B cell (primary cell): ENCODE data around the gene MON1A. TPM values are rescaled to one million over a fixed set of nuclear protein-coding genes. Genes with fewer than 3 reads are reported as not detected.
A peak's percentile ranks its signal among the peaks of the same experiment; 100 is the strongest.

Source experiments
- ATAC-seq: fragments of 200-7000 bp; cut with Tn5 transposase; one replicate; pipeline ENCODE4 v1.10.0; 2021; ENCODE audit warnings: low read depth, mild to moderate bottlenecking, moderate number of reproducible peaks, moderate library complexity
- CTCF ChIA-PET: fragments of 350-600 bp; sonication (Branson Sonifier 250); formaldehyde crosslinking; loops from one replicate; lab custom pipeline; 2021; ENCODE audit warnings: antibody characterized with exemption, inconsistent platforms; lab: Charles Lee
- POLR2A ChIA-PET: fragments of 350-600 bp; sonication (Branson Sonifier 250); formaldehyde crosslinking; loops from one replicate; lab custom pipeline; 2021; ENCODE audit warnings: antibody characterized with exemption; lab: Charles Lee
- DNase-seq: peaks from one replicate; pipeline ENCODE4 v3.0.0; 2013
- H2AFZ ChIP-seq: 2 replicates; pipeline ENCODE4 v1.6.1; 2012; ENCODE audit warnings: mild to moderate bottlenecking, low read depth, low read length; ENCODE audit not compliant: insufficient read depth, poor library complexity, severe bottlenecking
- H3K27ac ChIP-seq, 2 donors: 1 replicate in 1 of 2; 2 replicates in 1 of 2; pipeline ENCODE4 v1.5.1; 2012 to 2013; ENCODE audit warnings: low read length in 2 of 2, mild to moderate bottlenecking in 2 of 2, moderate library complexity in 1 of 2
- H3K27me3 ChIP-seq, 4 experiments: fragments of 200-600 bp in 1 of 4; sonication (generic) in 1 of 4; replicated peaks in 1 of 4; 1 replicate in 2 of 4; 2 replicates in 2 of 4; pipeline versions ENCODE4 v1.6.1 to v1.7.0; 2013 to 2016; ENCODE audit warnings: low read length in 3 of 4, mild to moderate bottlenecking in 2 of 4, mixed read lengths in 1 of 4, moderate library complexity in 1 of 4; ENCODE audit not compliant: insufficient read depth in 4 of 4, control insufficient read depth in 3 of 4; ENCODE audit errors: control extremely low read depth in 1 of 4
- H3K36me3 ChIP-seq, 2 experiments: replicated peaks in 1 of 2; 1 replicate in 1 of 2; 2 replicates in 1 of 2; pipeline versions ENCODE4 v1.6.1 to v1.7.1; 2013; ENCODE audit warnings: low read length in 1 of 2; ENCODE audit not compliant: insufficient read depth in 2 of 2, control insufficient read depth in 1 of 2; ENCODE audit errors: control extremely low read depth in 1 of 2, extremely low read depth in 1 of 2
- H3K4me1 ChIP-seq, 2 donors: fragments of 200-600 bp in 1 of 2; sonication (generic) in 1 of 2; 1 replicate in 1 of 2; 2 replicates in 1 of 2; pipeline versions ENCODE4 v1.5.1 to v1.6.1; 2013 to 2017; ENCODE audit warnings: low read length in 2 of 2; ENCODE audit not compliant: control insufficient read depth in 2 of 2, insufficient read depth in 2 of 2
- H3K4me2 ChIP-seq: replicated peaks from 2 replicates; pipeline ENCODE3; 2012; ENCODE audit warnings: mild to moderate bottlenecking, low read depth, low read length; ENCODE audit not compliant: poor library complexity, severe bottlenecking
- H3K4me3 ChIP-seq, 5 experiments: fragments of 200-600 bp in 1 of 5; sonication (generic) in 1 of 5; 1 replicate in 3 of 5; 2 replicates in 2 of 5; pipeline versions ENCODE4 v1.5.1 to v1.7.0; 2011 to 2016; ENCODE audit warnings: low read length in 4 of 5, mild to moderate bottlenecking in 4 of 5, low read depth in 2 of 5, control low read depth in 1 of 5, moderate library complexity in 1 of 5; ENCODE audit not compliant: insufficient read depth in 1 of 5; ENCODE audit errors: control extremely low read depth in 1 of 5, extremely low read depth in 1 of 5
- H3K79me2 ChIP-seq: fragments of 200-600 bp; sonication (generic); one replicate; pipeline ENCODE4 v1.6.0; 2016; ENCODE audit warnings: low read length; ENCODE audit not compliant: control insufficient read depth, insufficient read depth
- H3K9ac ChIP-seq: fragments of 200-600 bp; sonication (generic); 2 replicates; pipeline ENCODE4 v1.6.1; 2017; ENCODE audit warnings: mild to moderate bottlenecking, low read length, moderate library complexity
- H3K9me3 ChIP-seq, 3 donors: one replicate each; pipeline versions ENCODE4 v1.6.1 to v1.7.1; 2013; ENCODE audit warnings: low read length in 2 of 3; ENCODE audit not compliant: control insufficient read depth in 2 of 3, insufficient read depth in 1 of 3; ENCODE audit errors: control extremely low read depth in 1 of 3
- H4K20me1 ChIP-seq: 2 replicates; pipeline ENCODE4 v1.6.0; 2012; ENCODE audit warnings: mild to moderate bottlenecking, low read length; ENCODE audit not compliant: insufficient read depth, control insufficient read depth, poor library complexity, severe bottlenecking
- H3K27ac Mint-ChIP-seq: one replicate; pipeline ENCODE4 v1.8.0; 2021; ENCODE audit warnings: mixed read lengths
- H3K27me3 Mint-ChIP-seq: one replicate; pipeline ENCODE4 v1.8.0; 2021; ENCODE audit warnings: mixed read lengths
- H3K4me1 Mint-ChIP-seq: one replicate; pipeline ENCODE4 v1.8.0; 2021; ENCODE audit warnings: mixed read lengths
- H3K4me3 Mint-ChIP-seq: one replicate; pipeline ENCODE4 v1.8.0; 2021; ENCODE audit warnings: mixed read lengths
- H3K9me3 Mint-ChIP-seq: one replicate; pipeline ENCODE4 v1.8.0; 2022; ENCODE audit warnings: mixed read lengths; ENCODE audit not compliant: insufficient read depth
- EZH2 ChIP-seq: IDR thresholded peaks from 2 replicates; pipeline ENCODE4 v1.6.1; 2012; ENCODE audit warnings: borderline replicate concordance, low read depth, mild to moderate bottlenecking, moderate library complexity, low read length; ENCODE audit not compliant: insufficient read depth, poor library complexity, severe bottlenecking
- WGBS: methylation state at CpG from one replicate; pipeline ENCODE4 v1.1.5; 2013; ENCODE audit warnings: missing lambda C conversion rate; ENCODE audit not compliant: insufficient coverage; 5-methylcytosine and 5-hydroxymethylcytosine counted together
- intact Hi-C: fragments of 100-400 bp; cut with micrococcal nuclease; formaldehyde crosslinking; loops from one replicate; pipeline ENCODE4 v1.10.0; 2022
- polyA plus RNA-seq: library from polyadenylated mRNA; depleted of rRNA; stranded (reverse); fragments of >200 nt; gene quantifications from 2 replicates; pipeline ENCODE4 v1.2.3, GENCODE V29; 2012
- total RNA-seq, 2 donors: library from RNA; stranded (reverse); fragments of 120-200 nt in 1 of 2; gene quantifications; 1 replicate in 1 of 2; 2 replicates in 1 of 2; pipeline versions ENCODE4 v1.2.3 to v1.2.4, GENCODE V29; 2013 to 2022
- TF ChIP-seq, protein P1 (sequence below): fragments of 200-600 bp; IDR thresholded peaks from one replicate; pipeline ENCODE4 v1.8.0; 2022; ENCODE audit warnings: antibody characterized with exemption, mild to moderate bottlenecking

The MON1A gene
- total and polyA plus RNA-seq, 2 donors (not counting 1 experiment from before 2014, with no cell fraction given) = 6.6 to 8.9 TPM

- no peaks in the 10 kb centered on the region for H3K27me3 Mint-ChIP-seq
- Histone ChIP-seq H3K4me1 (peaks cover 3 to 24% of the 10 kb centered on the region in 2 donors), H3K9ac (no peak overlapping the region), H3K4me3 (no peak overlapping the region), H3K27ac (no peak overlapping the region), H3K9me3 (peaks cover 0 to 6% (median 0%) of the 10 kb centered on the region in 3 donors), H3K36me3 (no peaks in the 10 kb centered on the region), H2AFZ (no peak overlapping the region), H4K20me1 (no peaks in the 10 kb centered on the region), H3K79me2 (no peaks in the 10 kb centered on the region), H3K4me2 (no peak overlapping the region), H3K27me3 (no peaks in the 10 kb centered on the region)
- H3K9me3 Mint-ChIP-seq = no peaks in the 10 kb centered on the region
- ATAC-seq = no peak
- ChIA-PET CTCF (no interaction called here), POLR2A (no interaction called here)
- 76% methylated on average over 7 of the region's 8 CpGs for WGBS
- H3K4me1 Mint-ChIP-seq = peaks cover 12% of the 10 kb centered on the region
- no peak overlapping the region for H3K27ac Mint-ChIP-seq
- no peak for DNase-seq
- no peak for TF ChIP-seq EZH2
- TF ChIP-seq, protein P1, sequence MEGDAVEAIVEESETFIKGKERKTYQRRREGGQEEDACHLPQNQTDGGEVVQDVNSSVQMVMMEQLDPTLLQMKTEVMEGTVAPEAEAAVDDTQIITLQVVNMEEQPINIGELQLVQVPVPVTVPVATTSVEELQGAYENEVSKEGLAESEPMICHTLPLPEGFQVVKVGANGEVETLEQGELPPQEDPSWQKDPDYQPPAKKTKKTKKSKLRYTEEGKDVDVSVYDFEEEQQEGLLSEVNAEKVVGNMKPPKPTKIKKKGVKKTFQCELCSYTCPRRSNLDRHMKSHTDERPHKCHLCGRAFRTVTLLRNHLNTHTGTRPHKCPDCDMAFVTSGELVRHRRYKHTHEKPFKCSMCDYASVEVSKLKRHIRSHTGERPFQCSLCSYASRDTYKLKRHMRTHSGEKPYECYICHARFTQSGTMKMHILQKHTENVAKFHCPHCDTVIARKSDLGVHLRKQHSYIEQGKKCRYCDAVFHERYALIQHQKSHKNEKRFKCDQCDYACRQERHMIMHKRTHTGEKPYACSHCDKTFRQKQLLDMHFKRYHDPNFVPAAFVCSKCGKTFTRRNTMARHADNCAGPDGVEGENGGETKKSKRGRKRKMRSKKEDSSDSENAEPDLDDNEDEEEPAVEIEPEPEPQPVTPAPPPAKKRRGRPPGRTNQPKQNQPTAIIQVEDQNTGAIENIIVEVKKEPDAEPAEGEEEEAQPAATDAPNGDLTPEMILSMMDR = no peak
- intact Hi-C loops = no loop called here
- no peak overlapping the region for H3K4me3 Mint-ChIP-seq
These were observed 29.0 kb downstream of the MON1A start for GRCh38 chr3:49900491-49901153.

GRCh38 chr3:49899815-49900214 is 29.8 kb downstream of the MON1A start:
- Mint-ChIP-seq H3K9me3 (no peaks in the 10 kb centered on the region), H3K4me3 (no peak overlapping the region), H3K4me1 (peaks cover 8% of the 10 kb centered on the region), H3K27me3 (no peaks in the 10 kb centered on the region), H3K27ac (no peak overlapping the region)
- intact Hi-C loops = no loop called here
- no peak for DNase-seq
- no peak for ATAC-seq
- 70% methylated on average over 3 of the region's 5 CpGs for WGBS
- H3K36me3 ChIP-seq = no peaks in the 10 kb centered on the region
- no peak overlapping the region for H3K27ac ChIP-seq
- peaks cover 3 to 16% of the 10 kb centered on the region in 2 donors for H3K4me1 ChIP-seq
- POLR2A ChIA-PET = no interaction called here
- no peak overlapping the region for H2AFZ ChIP-seq
- TF ChIP-seq, protein P1 = peak; percentile 13
- no peak for TF ChIP-seq EZH2
- H3K9me3 ChIP-seq = peaks cover 0 to 6% (median 0%) of the 10 kb centered on the region in 3 donors
- CTCF ChIA-PET = interaction anchor here (0.7 kb wide), 1 partner anchor 97 kb away, joined by 3 read pairs; the partner anchor contains the start of gene INKA1
- no peaks in the 10 kb centered on the region for H3K79me2 ChIP-seq
- no peaks in the 10 kb centered on the region for H4K20me1 ChIP-seq
- H3K9ac ChIP-seq = no peak overlapping the region
- no peak overlapping the region for H3K4me3 ChIP-seq
- H3K27me3 ChIP-seq = no peaks in the 10 kb centered on the region
- no peak overlapping the region for H3K4me2 ChIP-seq
